HG03378 (cell line): ENCODE data around the gene CADM3.

Experiments
- ATAC-seq: cut with Tn5 transposase; IDR thresholded peaks from one replicate; pipeline ENCODE4 v1.9.1; 2021; ENCODE audit warnings: mild to moderate bottlenecking, moderate library complexity; ENCODE audit not compliant: unreplicated experiment

Gene CADM3

GRCh38 chr1:159248311-159248710, 76.9 kb downstream of the CADM3 start:
- no peak for ATAC-seq

DNA sequence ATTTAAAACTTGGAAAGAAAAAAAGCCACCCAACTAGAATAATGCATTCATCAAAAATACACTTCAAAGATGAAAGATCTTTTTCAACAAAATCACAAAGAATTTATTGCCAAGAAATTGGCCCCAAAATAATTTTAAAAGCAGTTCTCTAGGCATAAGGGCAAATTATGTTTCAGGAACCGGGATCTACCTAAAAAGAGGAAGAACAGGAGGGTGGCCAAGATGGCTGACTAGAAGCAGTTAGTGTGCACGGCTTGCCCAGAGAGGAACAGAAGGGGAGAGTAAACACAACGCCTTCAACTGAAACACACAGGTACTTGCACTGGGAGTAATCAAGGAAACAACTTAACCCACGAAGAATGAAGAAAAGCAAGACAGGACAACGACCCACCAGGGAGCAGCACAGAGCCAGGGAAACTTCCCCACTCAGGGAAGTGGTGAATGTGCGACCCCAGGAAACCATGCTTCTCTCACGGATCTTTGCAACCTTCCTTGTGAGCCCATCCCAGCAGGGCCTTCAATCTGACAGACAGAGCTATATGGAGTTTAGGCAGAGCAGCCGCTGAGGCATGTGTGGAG, 79.3 kb downstream of the CADM3 start:
- ATAC-seq = no peak
